GM10266 (cell line): Measurements from ENCODE around the gene INTS15.

ENCODE experiments used
- DNase-seq: peaks from one replicate; pipeline ENCODE4 v3.0.0; 2012; ENCODE audit errors: extremely low spot score
- CTCF ChIP-seq: IDR thresholded peaks from 2 replicates; pipeline ENCODE4 v1.5.1; 2012; ENCODE audit warnings: mild to moderate bottlenecking, low read depth; ENCODE audit not compliant: control insufficient read depth, insufficient read depth; ENCODE audit errors: missing control alignments

INTS15 gene

GRCh38 chr7:6604458-6604857 is 14.6 kb downstream of the INTS15 start:
- no peak for DNase-seq
- TF ChIP-seq CTCF = no peak

DNA sequence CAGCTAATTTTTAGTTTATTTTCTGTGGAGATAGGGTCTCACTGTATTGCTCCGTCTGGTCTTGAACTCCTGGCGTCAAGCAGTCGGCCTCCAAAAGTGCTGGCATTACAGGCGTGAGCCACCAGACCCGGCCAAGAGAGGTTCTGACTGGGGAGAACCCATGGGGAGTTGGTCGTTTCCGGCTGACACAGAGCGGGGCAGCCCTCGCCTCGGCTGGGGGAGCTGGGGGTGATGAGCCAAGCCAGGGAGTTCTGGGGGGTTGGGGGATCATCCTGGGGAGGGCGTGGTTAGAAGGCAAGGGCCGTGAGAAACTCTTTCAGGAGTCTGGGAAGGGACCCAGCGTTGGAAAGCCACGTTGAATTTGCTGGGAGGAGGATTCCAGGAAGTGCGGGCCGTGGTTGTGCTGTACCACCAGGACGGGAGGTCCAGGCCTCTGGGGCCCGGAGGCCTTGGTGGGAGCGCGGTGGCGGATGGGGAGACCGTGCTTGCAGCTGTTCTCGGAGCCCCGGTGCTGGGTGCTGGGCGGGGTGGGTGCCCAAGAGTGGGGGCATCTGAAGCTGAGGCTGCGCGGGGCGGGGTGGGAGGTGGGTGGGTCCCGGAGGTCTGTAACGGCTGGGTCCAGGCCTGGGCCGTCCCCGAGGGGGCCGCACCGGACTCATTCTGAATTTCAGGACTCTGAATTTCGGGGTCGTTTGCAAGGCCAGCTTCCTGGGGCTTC is 17.2 kb downstream of the INTS15 start:
- no peak for TF ChIP-seq CTCF

DNA sequence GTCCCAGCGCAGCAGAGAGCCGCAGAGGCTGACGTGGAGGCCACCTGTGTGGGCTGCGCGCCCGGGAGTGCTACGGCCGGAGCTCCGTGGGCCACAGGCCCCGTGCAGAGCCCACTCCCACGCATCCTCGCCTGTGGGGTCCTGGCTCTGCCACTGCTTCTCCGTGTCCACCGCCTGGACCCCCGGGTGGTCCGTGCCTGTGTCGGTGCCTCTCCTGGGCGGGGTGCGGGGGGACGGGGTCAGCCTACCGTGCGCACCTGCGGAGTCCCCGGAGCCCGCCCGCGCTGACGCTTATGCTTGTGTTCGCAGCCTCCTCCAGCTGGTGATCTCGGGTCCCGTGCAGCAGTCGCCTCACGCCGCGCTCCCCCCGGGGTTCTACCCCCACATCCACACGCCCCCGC is 17.8 kb downstream of the INTS15 start:
- TF ChIP-seq CTCF = no peak
- peak; percentile 19 for DNase-seq

More for the DNA sequence above, 17.2 kb downstream of the INTS15 start:
- DNase-seq = peak; percentile 11

GRCh38 chr7:6608081-6608480 is 18.3 kb downstream of the INTS15 start:
- no peak for TF ChIP-seq CTCF
- peak; percentile 12 for DNase-seq

DNA sequence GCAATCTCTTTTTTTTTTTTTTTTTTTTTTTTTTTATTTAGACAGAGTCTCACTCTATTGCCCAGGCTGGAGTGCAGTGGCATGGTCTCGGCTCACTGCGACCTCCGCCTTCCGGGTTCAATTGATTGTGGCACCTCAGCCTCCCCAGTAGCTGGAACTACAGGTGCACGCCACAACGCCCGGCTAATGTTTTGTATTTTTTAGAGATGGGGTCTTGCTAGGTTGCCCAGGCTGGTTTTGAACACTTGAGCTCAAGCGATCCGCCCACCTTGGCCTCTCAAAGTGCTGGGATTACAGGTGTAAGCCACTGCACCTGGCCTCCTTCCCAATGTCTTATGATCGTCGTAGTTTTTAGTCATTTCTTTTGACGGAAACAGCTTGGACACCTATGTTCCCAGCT is 19.0 kb downstream of the INTS15 start:
- no peak for TF ChIP-seq CTCF
- no peak for DNase-seq

GRCh38 chr7:6612819-6613218 is 23.0 kb downstream of the INTS15 start:
- DNase-seq = no peak
- TF ChIP-seq CTCF = no peak

GRCh38 chr7:6613706-6614105 is 23.9 kb downstream of the INTS15 start:
- no peak for TF ChIP-seq CTCF
- no peak for DNase-seq
